Retinal pigment epithelial cell (primary cell): Measurements from ENCODE around the gene PRKCB.

Source experiments
- DNase-seq: peaks from one replicate; pipeline ENCODE4 v3.0.0-alpha.2; 2010; ENCODE audit warnings: low read depth
- H3K4me3 ChIP-seq: 2 replicates; pipeline ENCODE4 v1.5.1; 2011; ENCODE audit warnings: mild to moderate bottlenecking, low read length, control low read depth, moderate library complexity
- CTCF ChIP-seq: conservative IDR thresholded peaks from 2 replicates; pipeline ENCODE4 v1.5.1; 2011; ENCODE audit warnings: low read depth, low read length, control low read depth, inconsistent platforms

The PRKCB gene

GRCh38 chr16:24152826-24153225 is 317.0 kb downstream of the PRKCB start:
- TF ChIP-seq CTCF: no peak
- no peak for DNase-seq

GRCh38 chr16:24156777-24157176 is 321.0 kb downstream of the PRKCB start:
- H3K4me3 ChIP-seq: no peak overlapping the region
- no peak for TF ChIP-seq CTCF
- no peak for DNase-seq

More at GRCh38 chr16:24152826-24153225, 317.0 kb downstream of the PRKCB start:
- no peak overlapping the region for H3K4me3 ChIP-seq

GRCh38 chr16:24163935-24164334 is 328.2 kb downstream of the PRKCB start:
- no peak for DNase-seq
- no peak for TF ChIP-seq CTCF
- H3K4me3 ChIP-seq: no peak overlapping the region

GRCh38 chr16:24164416-24164815 is 328.6 kb downstream of the PRKCB start:
- no peak overlapping the region for H3K4me3 ChIP-seq
- DNase-seq: no peak
- TF ChIP-seq CTCF: no peak

- H3K4me3 ChIP-seq: no peak overlapping the region
- no peak for DNase-seq
- no peak for TF ChIP-seq CTCF
These were observed 329.5 kb downstream of the PRKCB start for GRCh38 chr16:24165273-24165672.

- no peak overlapping the region for H3K4me3 ChIP-seq
- DNase-seq: no peak
- no peak for TF ChIP-seq CTCF
These were observed 331.1 kb downstream of the PRKCB start for GRCh38 chr16:24166661-24167528.

- no peak for TF ChIP-seq CTCF
- no peak for DNase-seq
- no peak overlapping the region for H3K4me3 ChIP-seq
These were observed 333.1 kb downstream of the PRKCB start for GRCh38 chr16:24168856-24169255.
